ENCODE measurements around the gene CHIC1. TPM values are rescaled to one million over a fixed set of nuclear protein-coding genes. Genes with fewer than 3 reads are reported as not detected.
A peak's percentile ranks its signal among the peaks of the same experiment; 100 is the strongest.

Gene CHIC1
- total and polyA plus RNA-seq, 8 donors = 7.2 to 10.3 (median 8.8) TPM

GRCh38 chrX:73556159-73556558 is 6.8 kb upstream of the CHIC1 start:
- ATAC-seq = no peak
- H3K27me3 ChIP-seq = no peaks in the 10 kb centered on the region
- intact Hi-C loops (cut with DNase I) = no loop called here
- H3K36me3 ChIP-seq = no peaks in the 10 kb centered on the region
- H3K4me1 ChIP-seq = no peaks in the 10 kb centered on the region
- DNase-seq = no peak
- no peak for TF ChIP-seq CTCF (IDR thresholded peaks at IDR 0.05)
- no peaks in the 10 kb centered on the region for H3K9me3 ChIP-seq
- no peak overlapping the region for H3K27ac ChIP-seq
- H3K4me3 ChIP-seq = no peak overlapping the region

- H3K4me1 ChIP-seq = no peaks in the 10 kb centered on the region
- no peaks in the 10 kb centered on the region for H3K9me3 ChIP-seq
- TF ChIP-seq CTCF (IDR thresholded peaks at IDR 0.05) = no peak
- no peaks in the 10 kb centered on the region for H3K27me3 ChIP-seq
- intact Hi-C loops (cut with DNase I) = no loop called here
- DNase-seq (peak in 2 of 4 donors; percentile 38 to 58), ATAC-seq (no peak)
- H3K36me3 ChIP-seq = no peaks in the 10 kb centered on the region
- H3K4me3 ChIP-seq = no peak overlapping the region
- no peak overlapping the region for H3K27ac ChIP-seq
These were observed 1.2 kb upstream of the CHIC1 start for GRCh38 chrX:73561801-73562200.

GRCh38 chrX:73562458-73562857 is 539 bp upstream of the CHIC1 start:
- Histone ChIP-seq H3K36me3 (no peaks in the 10 kb centered on the region), H3K9me3 (no peaks in the 10 kb centered on the region), H3K4me3 (peak overlapping the region; percentile 31 to 49), H3K27ac (peak overlapping the region; percentile 54 to 74), H3K27me3 (no peaks in the 10 kb centered on the region), H3K4me1 (no peaks in the 10 kb centered on the region)
- DNase-seq (no peak), ATAC-seq (peak; percentile 31)
- TF ChIP-seq CTCF (IDR thresholded peaks at IDR 0.05) = no peak
- intact Hi-C loops (cut with DNase I) = no loop called here

GRCh38 chrX:73563738-73564068 is 706 bp downstream of the CHIC1 start:
- Histone ChIP-seq H3K27me3 (no peaks in the 10 kb centered on the region), H3K27ac (peak overlapping the region; percentile 54 to 74), H3K9me3 (no peaks in the 10 kb centered on the region), H3K36me3 (no peaks in the 10 kb centered on the region), H3K4me3 (peak overlapping the region; percentile 31 to 49), H3K4me1 (no peaks in the 10 kb centered on the region)
- no peak for TF ChIP-seq CTCF (IDR thresholded peaks at IDR 0.05)
- DNase-seq (no peak), ATAC-seq (peak; percentile 55)
- intact Hi-C loops (cut with DNase I) = no loop called here

- Histone ChIP-seq H3K27me3 (no peaks in the 10 kb centered on the region), H3K9me3 (no peaks in the 10 kb centered on the region), H3K36me3 (no peaks in the 10 kb centered on the region), H3K4me3 (no peak overlapping the region), H3K27ac (no peak overlapping the region), H3K4me1 (no peaks in the 10 kb centered on the region)
- intact Hi-C loops (cut with DNase I) = no loop called here
- ATAC-seq (peak; percentile 46), DNase-seq (no peak)
- TF ChIP-seq CTCF (IDR thresholded peaks at IDR 0.05) = no peak
These were observed 14.4 kb downstream of the CHIC1 start for GRCh38 chrX:73577361-73577760.
